ENCODE measurements around the gene ZNF570. TPM values are rescaled to one million over a fixed set of nuclear protein-coding genes. Genes with fewer than 3 reads are reported as not detected.

ZNF570 gene
- total and polyA plus RNA-seq, 2 of the 8 experiments (the other 6 are each of a cell fraction or from before 2014, with no cell fraction given) = 1.0 to 5.4 TPM

DNA sequence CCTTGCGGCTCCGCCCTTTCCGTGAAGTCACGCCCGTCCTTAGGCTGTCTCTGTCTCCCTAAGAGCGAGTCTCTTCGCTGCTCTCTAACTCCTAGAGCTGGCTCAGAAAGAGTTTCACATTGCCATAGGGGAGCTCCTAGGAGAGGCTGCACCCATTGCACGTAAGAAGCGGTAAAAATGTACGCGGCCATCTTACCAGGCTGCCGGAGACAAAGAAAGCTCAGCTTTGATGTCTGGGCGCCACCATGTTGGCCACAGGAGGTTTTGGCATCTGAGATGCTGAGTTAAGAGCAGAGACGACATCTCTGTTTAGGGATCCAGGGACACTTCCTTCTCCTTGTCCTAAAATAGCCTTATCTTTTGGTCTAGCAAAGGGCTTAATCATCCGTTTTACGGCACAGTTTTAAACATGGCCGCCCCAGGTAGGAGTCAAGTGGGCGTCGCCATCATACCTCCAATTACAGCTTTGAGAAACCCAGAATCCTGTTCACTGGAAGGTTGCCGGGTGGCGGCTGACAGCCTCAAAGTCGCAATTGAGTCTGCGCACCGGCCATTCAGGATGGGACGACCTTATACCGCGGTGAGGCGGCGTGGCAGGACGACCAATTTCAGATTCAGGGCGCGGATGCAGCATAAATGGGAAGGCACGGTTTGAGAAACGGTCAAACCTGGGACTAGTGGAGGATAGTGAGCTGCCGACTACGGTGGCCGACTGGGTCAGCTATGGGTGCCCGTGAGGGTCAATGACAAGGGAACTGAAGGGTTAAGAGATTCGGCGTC, 37.4 kb downstream of the ZNF570 start, which contains the start of gene ZNF793 (continued):
- TF ChIP-seq, protein P1, sequence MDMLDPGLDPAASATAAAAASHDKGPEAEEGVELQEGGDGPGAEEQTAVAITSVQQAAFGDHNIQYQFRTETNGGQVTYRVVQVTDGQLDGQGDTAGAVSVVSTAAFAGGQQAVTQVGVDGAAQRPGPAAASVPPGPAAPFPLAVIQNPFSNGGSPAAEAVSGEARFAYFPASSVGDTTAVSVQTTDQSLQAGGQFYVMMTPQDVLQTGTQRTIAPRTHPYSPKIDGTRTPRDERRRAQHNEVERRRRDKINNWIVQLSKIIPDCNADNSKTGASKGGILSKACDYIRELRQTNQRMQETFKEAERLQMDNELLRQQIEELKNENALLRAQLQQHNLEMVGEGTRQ (IDR thresholded peaks at IDR 0.05; ENCODE audit: low read length) = no peak; the same call in 1 of the 2 replicates
- peak; percentile 62; the same call in 1 of the 2 replicates for TF ChIP-seq SP4 (IDR thresholded peaks at IDR 0.05; ENCODE audit: low read length)
- peak; percentile 76 to 85 for TF ChIP-seq POLR2A (IDR thresholded peaks at IDR 0.05; ENCODE audit: control extremely low read depth in 1 of 2, low read depth in 2 of 2, low read length in 2 of 2)
- TF ChIP-seq CREB1 (IDR thresholded peaks at IDR 0.05) = 0 out of 2 replicates have a peak, but pooled peaks have one; percentile 25
- peak; percentile 82 for TF ChIP-seq SAP30 (IDR thresholded peaks at IDR 0.05; ENCODE audit: insufficient read depth, insufficient replicate concordance, low read length)
- peak; percentile 97 for TF ChIP-seq YY1 (IDR thresholded peaks at IDR 0.05; ENCODE audit: low read depth, low read length)
- TF ChIP-seq, protein P2, sequence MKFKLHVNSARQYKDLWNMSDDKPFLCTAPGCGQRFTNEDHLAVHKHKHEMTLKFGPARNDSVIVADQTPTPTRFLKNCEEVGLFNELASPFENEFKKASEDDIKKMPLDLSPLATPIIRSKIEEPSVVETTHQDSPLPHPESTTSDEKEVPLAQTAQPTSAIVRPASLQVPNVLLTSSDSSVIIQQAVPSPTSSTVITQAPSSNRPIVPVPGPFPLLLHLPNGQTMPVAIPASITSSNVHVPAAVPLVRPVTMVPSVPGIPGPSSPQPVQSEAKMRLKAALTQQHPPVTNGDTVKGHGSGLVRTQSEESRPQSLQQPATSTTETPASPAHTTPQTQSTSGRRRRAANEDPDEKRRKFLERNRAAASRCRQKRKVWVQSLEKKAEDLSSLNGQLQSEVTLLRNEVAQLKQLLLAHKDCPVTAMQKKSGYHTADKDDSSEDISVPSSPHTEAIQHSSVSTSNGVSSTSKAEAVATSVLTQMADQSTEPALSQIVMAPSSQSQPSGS (IDR thresholded peaks at IDR 0.05; ENCODE audit: low read length) = 0 out of 2 replicates have a peak, but pooled peaks have one; percentile 62
- TF ChIP-seq POLR2AphosphoS5 (IDR thresholded peaks at IDR 0.05; ENCODE audit: low read depth, low read length) = peak; percentile 93
- TF ChIP-seq, protein P3, sequence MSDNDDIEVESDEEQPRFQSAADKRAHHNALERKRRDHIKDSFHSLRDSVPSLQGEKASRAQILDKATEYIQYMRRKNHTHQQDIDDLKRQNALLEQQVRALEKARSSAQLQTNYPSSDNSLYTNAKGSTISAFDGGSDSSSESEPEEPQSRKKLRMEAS (IDR thresholded peaks at IDR 0.05) = peak; percentile 36; the same call in 1 of the 2 replicates
- TF ChIP-seq TBP (IDR thresholded peaks at IDR 0.05; ENCODE audit: low read depth, low read length) = peak; percentile 79
- no peak for TF ChIP-seq SIRT6 (IDR thresholded peaks at IDR 0.05; ENCODE audit: low read length)
- TF ChIP-seq ASH2L (IDR thresholded peaks at IDR 0.05; ENCODE audit: low read length) = peak; percentile 74
- no peak; the same call in 1 of the 2 replicates for TF ChIP-seq NRF1 (IDR thresholded peaks at IDR 0.05; ENCODE audit: low read depth, low read length)
- TF ChIP-seq SIN3A (conservative IDR thresholded peaks at IDR 0.05 in 1 of 2, IDR thresholded peaks at IDR 0.05 in 1 of 2; ENCODE audit: low read depth in 1 of 2, low read length in 2 of 2) = peak in 1 of 2 experiments; percentile 80; a peak in 2 of 4 replicates

Measured in H1 (cell line).